Measurements from ENCODE around the gene DDR2. TPM values are rescaled to one million over a fixed set of nuclear protein-coding genes. Genes with fewer than 3 reads are reported as not detected.
"Not testable (repeated sequence)": the region's sequence is repeated elsewhere in the genome, so short reads cannot be mapped to it uniquely, and the experiment has no call there.

DDR2 gene
- total RNA-seq, 1 experiment from 2014 or later, result 32.3 TPM

GRCh38 chr1:162721471-162721870, 89.2 kb downstream of the DDR2 start:
- no peak for DNase-seq (ENCODE audit: low read depth)

- DNase-seq (ENCODE audit: low read depth), result no peak
Observed at GRCh38 chr1:162722036-162722435, 89.8 kb downstream of the DDR2 start.

GRCh38 chr1:162724583-162725120, 92.4 kb downstream of the DDR2 start:
- DNase-seq (ENCODE audit: low read depth), result peak; percentile 36

- DNase-seq (ENCODE audit: low read depth), result peak; percentile 41
Observed at GRCh38 chr1:162725301-162725837, 93.1 kb downstream of the DDR2 start.

GRCh38 chr1:162726555-162726954, 94.3 kb downstream of the DDR2 start:
- DNase-seq (ENCODE audit: low read depth), result no peak

GRCh38 chr1:162727493-162727892, 95.2 kb downstream of the DDR2 start:
- DNase-seq (ENCODE audit: low read depth), result not testable (repeated sequence)

GRCh38 chr1:162728573-162728972, 96.3 kb downstream of the DDR2 start:
- DNase-seq (ENCODE audit: low read depth), result no peak

- peak; percentile 38 for DNase-seq (ENCODE audit: low read depth)
Observed at GRCh38 chr1:162729195-162729774, 97.0 kb downstream of the DDR2 start.

GRCh38 chr1:162732094-162732493, 99.8 kb downstream of the DDR2 start:
- no peak for DNase-seq (ENCODE audit: low read depth)

- DNase-seq (ENCODE audit: low read depth), result peak; percentile 28
Observed at GRCh38 chr1:162732566-162733335, 100.5 kb downstream of the DDR2 start.

- DNase-seq (ENCODE audit: low read depth), result peak; percentile 53
Observed at GRCh38 chr1:162733336-162733590, 101.0 kb downstream of the DDR2 start.

- no peak for DNase-seq (ENCODE audit: low read depth)
Observed at GRCh38 chr1:162734047-162734446, 101.8 kb downstream of the DDR2 start.

GRCh38 chr1:162736184-162736583, 103.9 kb downstream of the DDR2 start:
- no peak for DNase-seq (ENCODE audit: low read depth)

GRCh38 chr1:162736633-162737067, 104.4 kb downstream of the DDR2 start:
- no peak for DNase-seq (ENCODE audit: low read depth)

GRCh38 chr1:162740755-162741154, 108.5 kb downstream of the DDR2 start:
- no peak for DNase-seq (ENCODE audit: low read depth)

- no peak for DNase-seq (ENCODE audit: low read depth)
Observed at GRCh38 chr1:162741574-162741973, 109.3 kb downstream of the DDR2 start.

GRCh38 chr1:162746264-162746942, 114.1 kb downstream of the DDR2 start:
- not testable (repeated sequence) for DNase-seq (ENCODE audit: low read depth)

GRCh38 chr1:162753001-162753658, 120.9 kb downstream of the DDR2 start:
- peak; percentile 26 for DNase-seq (ENCODE audit: low read depth)

GRCh38 chr1:162753998-162754585, 121.8 kb downstream of the DDR2 start:
- peak; percentile 32 for DNase-seq (ENCODE audit: low read depth)

- DNase-seq (ENCODE audit: low read depth), result no peak
Observed at GRCh38 chr1:162755306-162755705, 123.0 kb downstream of the DDR2 start.

- DNase-seq (ENCODE audit: low read depth), result peak; percentile 42
Observed at GRCh38 chr1:162756523-162756922, 124.3 kb downstream of the DDR2 start.

GRCh38 chr1:162757476-162757875, 125.2 kb downstream of the DDR2 start:
- no peak for DNase-seq (ENCODE audit: low read depth)

All from M059J (cell line).